ENCODE data around the gene MEP1B.

- TF ChIP-seq CTCF (IDR thresholded peaks at IDR 0.05) (no peak), ZFX (IDR thresholded peaks at IDR 0.05; ENCODE audit: borderline replicate concordance) (no peak)
These were observed 21.7 kb upstream of the MEP1B start for GRCh38 chr18:32167980-32168730.

All from 22Rv1 (cell line).